Measurements from ENCODE around the gene MINAR1.
"Not testable (repeated sequence)": the region's sequence is repeated elsewhere in the genome, so short reads cannot be mapped to it uniquely, and the experiment has no call there.

MINAR1 gene

GRCh38 chr15:79431636-79432344 lies at the start of gene MINAR1:
Gene MINAR1, plus strand, starts transcription at chr15:79432336. Its CDS starts 23,812 bp downstream, at chr15:79456148.
- no peak for DNase-seq

- no peak for DNase-seq
These were observed 37.9 kb upstream of the MINAR1 start for GRCh38 chr15:79394231-79394630.

- DNase-seq: no peak
These were observed 35.3 kb upstream of the MINAR1 start for GRCh38 chr15:79396850-79397249.

GRCh38 chr15:79397269-79397910 lies 34.7 kb upstream of the MINAR1 start:
- DNase-seq: no peak

- DNase-seq: no peak
These were observed 32.5 kb upstream of the MINAR1 start for GRCh38 chr15:79399606-79400005.

- no peak for DNase-seq
These were observed 31.5 kb upstream of the MINAR1 start for GRCh38 chr15:79400650-79401049.

GRCh38 chr15:79401301-79401700 lies 30.8 kb upstream of the MINAR1 start:
- DNase-seq: no peak

GRCh38 chr15:79402136-79402535 lies 30.0 kb upstream of the MINAR1 start:
- DNase-seq: no peak

- DNase-seq: no peak
These were observed 28.6 kb upstream of the MINAR1 start for GRCh38 chr15:79403501-79403900.

- no peak for DNase-seq
These were observed 25.9 kb upstream of the MINAR1 start for GRCh38 chr15:79406210-79406609.

GRCh38 chr15:79408041-79408440 lies 24.1 kb upstream of the MINAR1 start:
- no peak for DNase-seq

- no peak for DNase-seq
These were observed 21.9 kb upstream of the MINAR1 start for GRCh38 chr15:79410237-79410636.

GRCh38 chr15:79412010-79412409 lies 20.1 kb upstream of the MINAR1 start:
- no peak for DNase-seq

- DNase-seq: no peak
These were observed 19.7 kb upstream of the MINAR1 start for GRCh38 chr15:79412429-79412828.

GRCh38 chr15:79416876-79417275 lies 15.3 kb upstream of the MINAR1 start:
- no peak for DNase-seq

GRCh38 chr15:79418693-79419279 lies 13.3 kb upstream of the MINAR1 start:
- DNase-seq: no peak

GRCh38 chr15:79425591-79426295 lies 6.4 kb upstream of the MINAR1 start:
- no peak for DNase-seq

- not testable (repeated sequence) for DNase-seq
These were observed 5.2 kb upstream of the MINAR1 start for GRCh38 chr15:79426899-79427298.

GRCh38 chr15:79427781-79428598 lies 4.1 kb upstream of the MINAR1 start:
- no peak for DNase-seq

GRCh38 chr15:79430901-79431635 lies 1.1 kb upstream of the MINAR1 start:
- DNase-seq: no peak

- no peak for DNase-seq
These were observed 474 bp downstream of the MINAR1 start for GRCh38 chr15:79432345-79433275.

Data from NCI-H1417 treated with DMSO at 0.1 percent for 48 hours (cell line).